Endodermal cell (in vitro differentiated cells): Measurements from ENCODE around the gene FYN. TPM values are rescaled to one million over a fixed set of nuclear protein-coding genes. Genes with fewer than 3 reads are reported as not detected.

ENCODE experiments used
- DNase-seq: peaks from one replicate; pipeline ENCODE4 v3.0.0-alpha.2; 2017
- H3K27ac ChIP-seq: 2 replicates; pipeline ENCODE4 v1.5.1; 2013; ENCODE audit warnings: mild to moderate bottlenecking, low read depth, low read length, moderate library complexity
- H3K27me3 ChIP-seq: 2 replicates; pipeline ENCODE4 v1.6.1; 2013; ENCODE audit warnings: mild to moderate bottlenecking, low read length, moderate library complexity; ENCODE audit not compliant: insufficient read depth, control insufficient read depth, poor library complexity, severe bottlenecking
- H3K36me3 ChIP-seq: 2 replicates; pipeline ENCODE4 v1.7.0; 2013; ENCODE audit warnings: mild to moderate bottlenecking, low read length, moderate library complexity; ENCODE audit not compliant: control insufficient read depth, insufficient read depth
- H3K4me1 ChIP-seq: one replicate; pipeline ENCODE4 v1.7.0; 2013; ENCODE audit warnings: low read length; ENCODE audit not compliant: control insufficient read depth, insufficient read depth
- H3K4me3 ChIP-seq: 2 replicates; pipeline ENCODE4 v1.5.1; 2013; ENCODE audit warnings: mild to moderate bottlenecking, low read length, moderate library complexity
- H3K9ac ChIP-seq: 2 replicates; pipeline ENCODE4 v1.6.1; 2013; ENCODE audit warnings: mild to moderate bottlenecking, low read length, moderate library complexity; ENCODE audit not compliant: poor library complexity, severe bottlenecking; ENCODE audit errors: extremely low read depth
- H3K9me3 ChIP-seq: 2 replicates; pipeline ENCODE4 v1.6.1; 2013; ENCODE audit warnings: mild to moderate bottlenecking, low read length, moderate library complexity; ENCODE audit not compliant: control insufficient read depth
- H3K27ac Mint-ChIP-seq: 2 replicates; pipeline ENCODE4 v1.8.0; 2020; ENCODE audit warnings: mixed read lengths
- H3K27me3 Mint-ChIP-seq: 2 replicates; pipeline ENCODE4 v1.8.0; 2021; ENCODE audit warnings: mild to moderate bottlenecking, mixed read lengths; ENCODE audit not compliant: insufficient read depth
- H3K36me3 Mint-ChIP-seq: 2 replicates; pipeline ENCODE4 v1.8.0; 2020; ENCODE audit warnings: low read depth, mixed read lengths
- H3K4me1 Mint-ChIP-seq: 2 replicates; pipeline ENCODE4 v1.8.0; 2020; ENCODE audit warnings: mixed read lengths
- H3K4me3 Mint-ChIP-seq: 2 replicates; pipeline ENCODE4 v1.8.0; 2020; ENCODE audit warnings: mild to moderate bottlenecking, moderate library complexity, mixed read lengths
- H3K9me3 Mint-ChIP-seq: 2 replicates; pipeline ENCODE4 v1.8.0; 2020; ENCODE audit warnings: mild to moderate bottlenecking, mixed read lengths
- WGBS, 2 experiments: methylation state at CpG; one replicate each; pipeline versions ENCODE4 v1.1.5 to v1.1.7; 2013; ENCODE audit warnings: missing lambda C conversion rate in 2 of 2, mixed read lengths in 1 of 2; ENCODE audit not compliant: insufficient coverage in 1 of 2, insufficient read length in 1 of 2; 5-methylcytosine and 5-hydroxymethylcytosine counted together
- total RNA-seq, 2 donors: library from RNA; stranded (reverse); fragmentation: NEBNext Ultra II Directional in 1 of 2; extraction: Animal tissue kit (Norgen Biotek cat#: 25700) in 1 of 2; gene quantifications; 2 replicates in 1 of 2; 3 replicates in 1 of 2; pipeline ENCODE4 v1.2.1, GENCODE V29; 2021
- TF ChIP-seq, protein P1 (sequence below): fragments of 200-600 bp; sonication (generic); conservative IDR thresholded peaks from 2 replicates; pipeline ENCODE4 v1.5.0; 2021; ENCODE audit warnings: antibody characterized with exemption, mild to moderate bottlenecking

The FYN gene
- total RNA-seq, 2 donors from 2014 or later: 70.0 to 96.4 TPM

DNA sequence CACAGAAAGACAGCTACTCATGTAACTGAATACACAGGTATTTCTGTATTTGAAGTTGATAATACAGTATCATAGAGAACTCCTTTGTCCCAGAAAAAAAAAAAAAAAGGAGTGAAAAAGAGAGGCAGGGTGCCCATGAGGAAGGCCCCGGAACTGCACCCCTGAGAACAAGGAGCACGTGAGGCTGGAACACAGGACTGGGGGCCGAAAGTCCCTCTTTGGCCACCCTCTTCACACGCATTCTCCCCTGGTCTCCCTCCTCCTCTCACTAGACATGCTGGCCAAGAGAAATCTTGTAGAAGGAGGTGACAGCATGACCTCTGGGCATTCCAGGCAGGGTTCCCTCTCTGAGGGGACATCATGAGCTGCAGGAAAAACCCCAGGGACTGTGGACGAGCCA lies 204.8 kb downstream of the FYN start:
- H3K36me3 Mint-ChIP-seq: peaks cover 28% of the 10 kb centered on the region
- no peaks in the 10 kb centered on the region for H3K27me3 ChIP-seq
- H3K9me3 ChIP-seq: no peaks in the 10 kb centered on the region
- 89% methylated on average over 5 of the region's 5 CpGs; no CpG with 5 or more reads in 1 of the 2 experiments for WGBS, 2 experiments
- peak overlapping the region; percentile 0 for H3K27ac ChIP-seq
- H3K4me3 Mint-ChIP-seq: no peak overlapping the region
- no peaks in the 10 kb centered on the region for H3K27me3 Mint-ChIP-seq
- peaks cover 9% of the 10 kb centered on the region for H3K4me1 ChIP-seq
- H3K36me3 ChIP-seq: peaks cover 8% of the 10 kb centered on the region
- no peak overlapping the region for H3K4me3 ChIP-seq
- H3K27ac Mint-ChIP-seq: peak overlapping the region; percentile 73
- peaks cover 35% of the 10 kb centered on the region for H3K4me1 Mint-ChIP-seq
- no peak overlapping the region for H3K9ac ChIP-seq
- DNase-seq: peak; percentile 73
- TF ChIP-seq, protein P1, sequence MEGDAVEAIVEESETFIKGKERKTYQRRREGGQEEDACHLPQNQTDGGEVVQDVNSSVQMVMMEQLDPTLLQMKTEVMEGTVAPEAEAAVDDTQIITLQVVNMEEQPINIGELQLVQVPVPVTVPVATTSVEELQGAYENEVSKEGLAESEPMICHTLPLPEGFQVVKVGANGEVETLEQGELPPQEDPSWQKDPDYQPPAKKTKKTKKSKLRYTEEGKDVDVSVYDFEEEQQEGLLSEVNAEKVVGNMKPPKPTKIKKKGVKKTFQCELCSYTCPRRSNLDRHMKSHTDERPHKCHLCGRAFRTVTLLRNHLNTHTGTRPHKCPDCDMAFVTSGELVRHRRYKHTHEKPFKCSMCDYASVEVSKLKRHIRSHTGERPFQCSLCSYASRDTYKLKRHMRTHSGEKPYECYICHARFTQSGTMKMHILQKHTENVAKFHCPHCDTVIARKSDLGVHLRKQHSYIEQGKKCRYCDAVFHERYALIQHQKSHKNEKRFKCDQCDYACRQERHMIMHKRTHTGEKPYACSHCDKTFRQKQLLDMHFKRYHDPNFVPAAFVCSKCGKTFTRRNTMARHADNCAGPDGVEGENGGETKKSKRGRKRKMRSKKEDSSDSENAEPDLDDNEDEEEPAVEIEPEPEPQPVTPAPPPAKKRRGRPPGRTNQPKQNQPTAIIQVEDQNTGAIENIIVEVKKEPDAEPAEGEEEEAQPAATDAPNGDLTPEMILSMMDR: peak; percentile 72
- no peaks in the 10 kb centered on the region for H3K9me3 Mint-ChIP-seq

DNA sequence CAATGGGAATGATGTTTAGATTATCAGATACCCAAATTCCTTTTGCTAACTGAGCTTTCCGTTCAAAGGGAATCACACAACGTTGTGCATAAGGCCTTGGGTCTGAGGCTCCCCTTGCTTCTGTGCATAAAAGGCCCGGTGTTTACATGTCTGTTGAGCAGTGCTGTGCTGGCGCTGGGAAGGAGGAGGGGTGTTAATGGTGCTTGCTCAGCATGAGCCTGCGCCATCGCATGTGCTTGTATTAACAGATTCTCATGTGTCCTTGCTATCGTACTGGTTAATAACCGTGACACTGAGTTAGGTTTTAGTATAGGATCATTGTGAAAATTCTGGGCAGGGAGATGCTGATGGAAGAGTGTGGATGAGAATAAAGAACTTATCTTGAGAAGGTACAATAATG lies 205.3 kb downstream of the FYN start:
- WGBS, 2 experiments: 83 to 88% methylated on average over 4 to 8 of the region's 8 CpGs
- H3K36me3 Mint-ChIP-seq: peaks cover 24% of the 10 kb centered on the region
- H3K4me1 ChIP-seq: peaks cover 9% of the 10 kb centered on the region
- no peaks in the 10 kb centered on the region for H3K9me3 Mint-ChIP-seq
- H3K4me3 ChIP-seq: no peak overlapping the region
- no peak overlapping the region for H3K4me3 Mint-ChIP-seq
- H3K27me3 ChIP-seq: no peaks in the 10 kb centered on the region
- peaks cover 8% of the 10 kb centered on the region for H3K36me3 ChIP-seq
- peaks cover 35% of the 10 kb centered on the region for H3K4me1 Mint-ChIP-seq
- H3K27me3 Mint-ChIP-seq: no peaks in the 10 kb centered on the region
- peak overlapping the region; percentile 16 for H3K27ac Mint-ChIP-seq
- H3K9me3 ChIP-seq: no peaks in the 10 kb centered on the region
- no peak for DNase-seq
- no peak overlapping the region for H3K9ac ChIP-seq
- TF ChIP-seq, protein P1: no peak
- H3K27ac ChIP-seq: peak overlapping the region; percentile 0

DNA sequence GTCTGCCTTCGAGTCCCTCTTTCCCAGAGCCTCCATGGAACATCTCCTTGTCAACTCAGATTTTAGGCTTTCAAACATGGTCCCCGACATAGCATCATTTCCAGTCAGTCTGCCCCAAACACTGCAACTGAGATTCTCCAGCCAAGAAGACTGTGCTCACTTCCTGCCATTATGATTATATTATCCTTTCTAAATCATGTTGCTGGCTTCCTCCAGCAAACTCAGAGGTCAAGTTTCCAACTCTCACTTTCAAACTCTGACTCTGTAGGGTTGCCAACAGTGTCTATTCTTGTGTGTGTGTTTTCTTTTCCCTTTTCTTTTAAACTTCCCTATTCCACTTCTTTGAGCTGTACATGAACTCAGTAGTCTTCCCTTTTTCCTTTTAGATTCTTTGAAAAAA lies 206.4 kb downstream of the FYN start:
- Mint-ChIP-seq H3K4me3 (no peak overlapping the region), H3K27me3 (no peaks in the 10 kb centered on the region), H3K4me1 (peaks cover 36% of the 10 kb centered on the region), H3K9me3 (no peaks in the 10 kb centered on the region), H3K36me3 (peaks cover 19% of the 10 kb centered on the region), H3K27ac (no peak overlapping the region)
- H3K27me3 ChIP-seq: no peaks in the 10 kb centered on the region
- peaks cover 8% of the 10 kb centered on the region for H3K36me3 ChIP-seq
- TF ChIP-seq, protein P1: no peak
- H3K9ac ChIP-seq: no peak overlapping the region
- H3K27ac ChIP-seq: no peak overlapping the region
- 96 to 100% methylated on average over 1 to 2 of the region's 2 CpGs for WGBS, 2 experiments
- DNase-seq: no peak
- no peaks in the 10 kb centered on the region for H3K9me3 ChIP-seq
- H3K4me1 ChIP-seq: peaks cover 14% of the 10 kb centered on the region
- H3K4me3 ChIP-seq: no peak overlapping the region
